EH (cell line): ENCODE measurements around the gene FMNL1.
A peak's percentile ranks its signal among the peaks of the same experiment; 100 is the strongest.

ENCODE experiments used
- DNase-seq: peaks from one replicate; pipeline ENCODE4 v3.0.0-alpha.2; 2015; ENCODE audit warnings: low read depth

FMNL1 gene

GRCh38 chr17:45256114-45256966, 34.7 kb downstream of the FMNL1 start:
- DNase-seq: no peak

GRCh38 chr17:45257115-45257514, 35.4 kb downstream of the FMNL1 start:
- DNase-seq: no peak

- DNase-seq: no peak
These were observed 37.3 kb downstream of the FMNL1 start for GRCh38 chr17:45258981-45259380.

- DNase-seq: no peak
These were observed 38.6 kb downstream of the FMNL1 start for GRCh38 chr17:45260204-45260783.

- peak; percentile 50 for DNase-seq
These were observed 40.2 kb downstream of the FMNL1 start, which contains the start of gene SPATA32 for GRCh38 chr17:45261577-45262515. Gene SPATA32 (minus strand): TSS chr17:45262094. CDS start chr17:45262016, 78 bp downstream.

GRCh38 chr17:45262516-45263476, 41.1 kb downstream of the FMNL1 start:
- peak; percentile 50 for DNase-seq

GRCh38 chr17:45263477-45263860, 41.8 kb downstream of the FMNL1 start:
- DNase-seq: no peak

GRCh38 chr17:45264430-45264829, 42.7 kb downstream of the FMNL1 start:
- no peak for DNase-seq

GRCh38 chr17:45264988-45265387, 43.3 kb downstream of the FMNL1 start:
- no peak for DNase-seq

- peak; percentile 93 for DNase-seq
These were observed 44.1 kb downstream of the FMNL1 start for GRCh38 chr17:45265821-45266220.

- no peak for DNase-seq
These were observed 44.8 kb downstream of the FMNL1 start for GRCh38 chr17:45266372-45266926.

GRCh38 chr17:45267436-45268055, 45.9 kb downstream of the FMNL1 start:
- no peak for DNase-seq

- no peak for DNase-seq
These were observed 48.2 kb downstream of the FMNL1 start for GRCh38 chr17:45269912-45270311.

GRCh38 chr17:45270828-45271418, 49.2 kb downstream of the FMNL1 start:
- no peak for DNase-seq

- DNase-seq: no peak
These were observed 49.9 kb downstream of the FMNL1 start for GRCh38 chr17:45271603-45272002.

GRCh38 chr17:45273551-45273957, 51.9 kb downstream of the FMNL1 start:
- no peak for DNase-seq

GRCh38 chr17:45274033-45274432, 52.3 kb downstream of the FMNL1 start:
- no peak for DNase-seq

- no peak for DNase-seq
These were observed 54.3 kb downstream of the FMNL1 start for GRCh38 chr17:45276031-45276430.

- peak; percentile 89 for DNase-seq
These were observed 55.6 kb downstream of the FMNL1 start for GRCh38 chr17:45277216-45277849.

- no peak for DNase-seq
These were observed 56.3 kb downstream of the FMNL1 start for GRCh38 chr17:45277992-45278391.
